Measurements from ENCODE around the gene DEFB123.

Gene DEFB123

GRCh38 chr20:31494131-31494530 is 53.7 kb downstream of the DEFB123 start:
- Histone ChIP-seq H3K27me3 (ENCODE audit: insufficient read depth, poor library complexity, severe bottlenecking) (peaks cover 4% of the 10 kb centered on the region), H3K27ac (replicated peaks) (no peak overlapping the region), H3K4me3 (replicated peaks; ENCODE audit: insufficient read depth, low read length) (no peak overlapping the region)
- TF ChIP-seq GABPA (IDR thresholded peaks at IDR 0.05; ENCODE audit: low read depth) (no peak), SPI1 (IDR thresholded peaks at IDR 0.05; ENCODE audit: borderline replicate concordance, low read depth) (no peak), POLR2AphosphoS5 (IDR thresholded peaks at IDR 0.05; ENCODE audit: low read depth) (no peak), REST (IDR thresholded peaks at IDR 0.05; ENCODE audit: insufficient replicate concordance, low read depth) (no peak)
- TF ChIP-seq, protein P1, sequence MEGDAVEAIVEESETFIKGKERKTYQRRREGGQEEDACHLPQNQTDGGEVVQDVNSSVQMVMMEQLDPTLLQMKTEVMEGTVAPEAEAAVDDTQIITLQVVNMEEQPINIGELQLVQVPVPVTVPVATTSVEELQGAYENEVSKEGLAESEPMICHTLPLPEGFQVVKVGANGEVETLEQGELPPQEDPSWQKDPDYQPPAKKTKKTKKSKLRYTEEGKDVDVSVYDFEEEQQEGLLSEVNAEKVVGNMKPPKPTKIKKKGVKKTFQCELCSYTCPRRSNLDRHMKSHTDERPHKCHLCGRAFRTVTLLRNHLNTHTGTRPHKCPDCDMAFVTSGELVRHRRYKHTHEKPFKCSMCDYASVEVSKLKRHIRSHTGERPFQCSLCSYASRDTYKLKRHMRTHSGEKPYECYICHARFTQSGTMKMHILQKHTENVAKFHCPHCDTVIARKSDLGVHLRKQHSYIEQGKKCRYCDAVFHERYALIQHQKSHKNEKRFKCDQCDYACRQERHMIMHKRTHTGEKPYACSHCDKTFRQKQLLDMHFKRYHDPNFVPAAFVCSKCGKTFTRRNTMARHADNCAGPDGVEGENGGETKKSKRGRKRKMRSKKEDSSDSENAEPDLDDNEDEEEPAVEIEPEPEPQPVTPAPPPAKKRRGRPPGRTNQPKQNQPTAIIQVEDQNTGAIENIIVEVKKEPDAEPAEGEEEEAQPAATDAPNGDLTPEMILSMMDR (IDR thresholded peaks at IDR 0.05; ENCODE audit: insufficient read depth, low read length), result no peak
- peak in 1 of 2 experiments; percentile 16 for DNase-seq (ENCODE audit: low read depth in 1 of 2, low spot score in 1 of 2)

DNA sequence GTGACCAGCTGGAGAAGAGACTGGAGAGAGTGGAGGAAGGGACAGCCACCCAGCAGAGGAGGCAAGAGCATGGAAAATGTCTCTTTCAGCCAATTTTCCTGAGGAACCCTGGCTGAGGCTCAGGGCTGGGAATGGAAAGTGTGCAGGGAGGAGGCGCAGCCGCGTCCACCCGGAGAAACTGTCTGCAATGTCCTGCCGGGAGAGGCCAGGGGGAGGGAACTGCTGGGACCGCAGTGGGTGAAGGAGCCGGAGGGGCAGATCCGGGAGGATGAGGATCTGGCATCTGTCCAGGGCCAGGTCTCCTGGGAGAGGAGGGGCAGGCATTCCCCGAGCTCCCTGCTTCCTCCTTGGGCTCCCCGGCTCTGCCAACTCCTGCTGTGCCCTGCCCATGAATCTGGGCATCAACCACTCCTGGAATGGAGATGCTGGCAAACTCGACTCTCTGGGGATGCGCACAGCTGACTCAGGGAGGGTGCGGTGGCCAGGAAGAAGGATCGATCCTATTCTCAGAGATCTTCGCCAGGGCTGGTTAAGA is 56.4 kb downstream of the DEFB123 start:
- no peak for DNase-seq (ENCODE audit: low read depth in 1 of 2, low spot score in 1 of 2)
- TF ChIP-seq POLR2AphosphoS5 (IDR thresholded peaks at IDR 0.05; ENCODE audit: low read depth) (no peak), SPI1 (IDR thresholded peaks at IDR 0.05; ENCODE audit: borderline replicate concordance, low read depth) (no peak), REST (IDR thresholded peaks at IDR 0.05; ENCODE audit: insufficient replicate concordance, low read depth) (no peak), GABPA (IDR thresholded peaks at IDR 0.05; ENCODE audit: low read depth) (no peak)
- TF ChIP-seq, protein P1 (IDR thresholded peaks at IDR 0.05; ENCODE audit: insufficient read depth, low read length), result no peak
- peaks cover 4% of the 10 kb centered on the region for H3K27me3 ChIP-seq (ENCODE audit: insufficient read depth, poor library complexity, severe bottlenecking)
- H3K4me3 ChIP-seq (replicated peaks; ENCODE audit: insufficient read depth, low read length), result no peak overlapping the region
- H3K27ac ChIP-seq (replicated peaks), result no peak overlapping the region

GRCh38 chr20:31497838-31498540 is 57.6 kb downstream of the DEFB123 start:
- no peak overlapping the region for H3K4me3 ChIP-seq (replicated peaks; ENCODE audit: insufficient read depth, low read length)
- DNase-seq (ENCODE audit: low read depth in 1 of 2, low spot score in 1 of 2), result no peak
- H3K27ac ChIP-seq (replicated peaks), result no peak overlapping the region
- TF ChIP-seq, protein P1 (IDR thresholded peaks at IDR 0.05; ENCODE audit: insufficient read depth, low read length), result no peak
- no peak for TF ChIP-seq GABPA (IDR thresholded peaks at IDR 0.05; ENCODE audit: low read depth)
- peaks cover 4% of the 10 kb centered on the region for H3K27me3 ChIP-seq (ENCODE audit: insufficient read depth, poor library complexity, severe bottlenecking)
